Activated T-cell treated with anti-CD3 and anti-CD28 coated beads, Interleukin-2, amount 50 U/mL, for 24 hours (primary cell): ENCODE results near the gene SELENOS.

ENCODE experiments used
- DNase-seq: peaks from one replicate; pipeline ENCODE4 v3.0.0-alpha.2; 2020
- H3K27ac Mint-ChIP-seq: 2 replicates; pipeline ENCODE4 v1.8.0; 2020; ENCODE audit warnings: mild to moderate bottlenecking, mixed read lengths
- H3K27me3 Mint-ChIP-seq: 2 replicates; pipeline ENCODE4 v1.8.0; 2020; ENCODE audit warnings: mixed read lengths
- H3K36me3 Mint-ChIP-seq: 2 replicates; pipeline ENCODE4 v1.8.0; 2020; ENCODE audit warnings: low read depth, mixed read lengths
- H3K4me1 Mint-ChIP-seq: 2 replicates; pipeline ENCODE4 v1.8.0; 2020; ENCODE audit warnings: low read depth, mixed read lengths
- H3K4me3 Mint-ChIP-seq: 2 replicates; pipeline ENCODE4 v1.8.0; 2020; ENCODE audit warnings: mild to moderate bottlenecking, moderate library complexity, mixed read lengths
- H3K9me3 Mint-ChIP-seq: 2 replicates; pipeline ENCODE4 v1.8.0; 2020; ENCODE audit warnings: mixed read lengths

Gene SELENOS

DNA sequence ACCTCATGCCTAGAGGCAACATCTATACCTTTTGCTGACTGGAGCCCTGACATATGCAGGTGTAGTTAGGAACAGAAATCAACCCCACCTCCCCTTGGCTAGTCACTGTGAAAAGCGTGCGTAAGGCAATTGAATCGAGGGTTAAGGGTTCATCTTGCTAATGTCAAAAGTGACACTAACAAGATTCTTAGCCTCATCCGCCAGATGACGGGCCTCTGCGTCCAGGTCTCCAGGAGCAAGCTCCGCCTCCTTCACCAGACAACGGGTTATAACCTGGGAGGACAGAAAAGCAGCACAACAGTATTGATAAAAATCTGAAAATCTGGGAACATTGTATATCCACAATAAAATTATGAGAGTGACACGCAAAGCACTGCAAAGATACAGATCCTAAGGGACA is 4.7 kb downstream of the SELENOS start:
- H3K9me3 Mint-ChIP-seq = no peaks in the 10 kb centered on the region
- no peak for DNase-seq
- H3K4me3 Mint-ChIP-seq = no peak overlapping the region
- no peaks in the 10 kb centered on the region for H3K27me3 Mint-ChIP-seq
- H3K36me3 Mint-ChIP-seq = peaks cover 86% of the 10 kb centered on the region
- peaks cover 23% of the 10 kb centered on the region for H3K4me1 Mint-ChIP-seq
- H3K27ac Mint-ChIP-seq = no peak overlapping the region

- H3K27ac Mint-ChIP-seq = peak overlapping the region; percentile 63
- DNase-seq = no peak
- H3K4me3 Mint-ChIP-seq = no peak overlapping the region
- H3K4me1 Mint-ChIP-seq = peaks cover 4% of the 10 kb centered on the region
- no peaks in the 10 kb centered on the region for H3K9me3 Mint-ChIP-seq
- no peaks in the 10 kb centered on the region for H3K27me3 Mint-ChIP-seq
- H3K36me3 Mint-ChIP-seq = peaks cover 63% of the 10 kb centered on the region
Measured at GRCh38 chr15:101269479-101270223, 7.6 kb downstream of the SELENOS start.

DNA sequence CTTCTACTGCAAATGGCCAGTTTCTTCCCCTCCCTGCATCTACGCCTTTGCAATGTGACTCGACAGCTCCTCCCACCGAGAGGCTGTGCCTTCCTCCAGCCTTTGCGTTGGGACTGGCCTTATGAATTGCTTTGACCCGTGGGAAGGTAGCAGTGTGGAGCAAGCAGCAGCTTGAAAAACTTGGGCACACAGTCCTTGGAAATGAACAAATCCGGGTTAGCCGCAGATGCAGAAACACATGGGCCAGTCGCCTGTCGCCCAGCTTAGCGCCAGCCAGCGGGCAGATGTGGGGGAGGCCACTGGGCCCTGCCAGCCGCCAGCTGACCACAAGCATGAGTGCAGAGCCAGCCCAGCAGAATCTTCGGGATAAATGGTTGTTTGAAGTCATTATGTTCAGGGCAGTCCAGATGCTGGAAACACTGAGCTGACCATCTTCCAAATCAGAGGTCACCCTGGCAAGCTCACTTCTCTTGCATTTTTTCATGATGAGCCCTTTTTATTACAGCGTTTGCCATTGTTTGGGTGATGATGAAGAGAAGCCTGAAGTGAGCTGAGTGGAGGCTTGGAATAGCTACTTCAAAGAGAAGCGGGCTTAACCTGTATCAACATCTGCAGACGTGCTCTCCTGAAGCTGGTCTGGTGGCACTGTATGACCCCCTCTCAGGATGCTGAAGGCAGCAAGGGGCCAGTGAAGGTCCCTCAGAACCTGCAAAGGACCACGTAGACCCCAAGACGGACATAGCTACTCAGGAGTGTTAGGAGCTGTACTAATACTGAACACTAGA is 9.8 kb downstream of the SELENOS start:
- no peaks in the 10 kb centered on the region for H3K27me3 Mint-ChIP-seq
- H3K4me3 Mint-ChIP-seq = no peak overlapping the region
- no peaks in the 10 kb centered on the region for H3K9me3 Mint-ChIP-seq
- no peak overlapping the region for H3K27ac Mint-ChIP-seq
- DNase-seq = no peak
- peaks cover 2% of the 10 kb centered on the region for H3K4me1 Mint-ChIP-seq
- peaks cover 42% of the 10 kb centered on the region for H3K36me3 Mint-ChIP-seq

- H3K27ac Mint-ChIP-seq = no peak overlapping the region
- no peak overlapping the region for H3K4me3 Mint-ChIP-seq
- no peaks in the 10 kb centered on the region for H3K9me3 Mint-ChIP-seq
- peaks cover 2% of the 10 kb centered on the region for H3K4me1 Mint-ChIP-seq
- H3K36me3 Mint-ChIP-seq = peaks cover 34% of the 10 kb centered on the region
- H3K27me3 Mint-ChIP-seq = no peaks in the 10 kb centered on the region
- DNase-seq = no peak
Measured at GRCh38 chr15:101266787-101267186, 10.5 kb downstream of the SELENOS start.

- DNase-seq = no peak
- no peaks in the 10 kb centered on the region for H3K27me3 Mint-ChIP-seq
- H3K4me3 Mint-ChIP-seq = no peak overlapping the region
- peaks cover 27% of the 10 kb centered on the region for H3K36me3 Mint-ChIP-seq
- peaks cover 2% of the 10 kb centered on the region for H3K4me1 Mint-ChIP-seq
- no peak overlapping the region for H3K27ac Mint-ChIP-seq
- H3K9me3 Mint-ChIP-seq = no peaks in the 10 kb centered on the region
Measured at GRCh38 chr15:101266034-101266433, 11.3 kb downstream of the SELENOS start.

GRCh38 chr15:101264911-101265641 is 12.2 kb downstream of the SELENOS start:
- peaks cover 17% of the 10 kb centered on the region for H3K36me3 Mint-ChIP-seq
- no peak overlapping the region for H3K4me3 Mint-ChIP-seq
- peaks cover 2% of the 10 kb centered on the region for H3K4me1 Mint-ChIP-seq
- peaks cover under 1% of the 10 kb centered on the region for H3K27me3 Mint-ChIP-seq
- H3K9me3 Mint-ChIP-seq = no peaks in the 10 kb centered on the region
- DNase-seq = no peak
- no peak overlapping the region for H3K27ac Mint-ChIP-seq

- H3K27me3 Mint-ChIP-seq = peaks cover 3% of the 10 kb centered on the region
- no peak overlapping the region for H3K27ac Mint-ChIP-seq
- peaks cover 7% of the 10 kb centered on the region for H3K36me3 Mint-ChIP-seq
- H3K9me3 Mint-ChIP-seq = no peaks in the 10 kb centered on the region
- no peak for DNase-seq
- H3K4me3 Mint-ChIP-seq = no peak overlapping the region
- peaks cover 2% of the 10 kb centered on the region for H3K4me1 Mint-ChIP-seq
Measured at GRCh38 chr15:101264011-101264410, 13.3 kb downstream of the SELENOS start.

GRCh38 chr15:101262551-101262950 is 14.7 kb downstream of the SELENOS start:
- H3K27me3 Mint-ChIP-seq = peaks cover 6% of the 10 kb centered on the region
- H3K4me1 Mint-ChIP-seq = peaks cover 7% of the 10 kb centered on the region
- no peaks in the 10 kb centered on the region for H3K9me3 Mint-ChIP-seq
- no peaks in the 10 kb centered on the region for H3K36me3 Mint-ChIP-seq
- no peak overlapping the region for H3K4me3 Mint-ChIP-seq
- no peak overlapping the region for H3K27ac Mint-ChIP-seq
- no peak for DNase-seq

DNA sequence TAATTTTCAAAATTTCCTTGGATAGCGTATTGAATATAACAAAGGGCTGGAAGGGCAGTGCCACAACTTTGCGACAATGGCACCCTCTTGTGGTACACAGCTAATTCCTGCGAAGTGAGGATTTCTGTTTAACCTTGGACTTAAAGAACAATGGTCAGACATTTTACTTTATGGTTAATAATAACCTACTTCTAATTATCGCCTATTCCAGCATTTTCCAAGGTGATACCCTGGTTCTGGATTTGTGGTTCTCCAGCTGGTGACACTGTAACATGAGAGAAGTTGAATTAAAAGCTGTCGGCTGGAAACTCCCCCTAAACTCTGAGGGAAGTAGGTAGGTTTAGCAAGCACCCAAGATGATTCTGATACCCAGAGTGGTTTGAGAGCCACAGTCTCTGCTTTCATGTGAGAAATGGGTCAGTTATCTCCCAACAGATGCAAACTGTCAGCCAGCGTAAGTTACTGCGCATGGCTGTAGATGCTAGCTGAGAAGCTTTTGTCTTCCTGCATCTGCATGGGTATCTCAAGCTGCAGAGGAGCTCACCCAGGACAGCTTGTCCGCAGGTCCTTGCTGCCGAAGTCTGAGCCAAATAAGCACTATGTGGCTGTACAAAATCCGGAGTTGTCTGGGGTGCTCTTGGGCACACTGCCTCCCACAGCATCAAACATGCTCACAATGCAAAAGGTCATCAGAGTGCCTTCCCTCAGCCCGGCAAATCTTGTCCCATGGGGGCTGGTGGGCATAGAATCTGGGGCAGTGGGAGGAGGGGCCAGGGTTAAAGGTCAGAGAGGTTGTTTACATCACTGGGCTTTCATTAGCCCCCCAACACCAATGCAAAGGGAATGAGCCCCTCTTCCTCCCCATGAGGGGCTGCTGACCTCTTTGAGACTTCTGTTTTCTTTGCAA is 18.8 kb downstream of the SELENOS start:
- no peak for DNase-seq
- Mint-ChIP-seq H3K9me3 (no peaks in the 10 kb centered on the region), H3K27ac (no peak overlapping the region), H3K4me1 (peaks cover 28% of the 10 kb centered on the region), H3K4me3 (no peak overlapping the region), H3K27me3 (peaks cover 6% of the 10 kb centered on the region), H3K36me3 (no peaks in the 10 kb centered on the region)

- DNase-seq = no peak
- peaks cover 6% of the 10 kb centered on the region for H3K27me3 Mint-ChIP-seq
Measured at GRCh38 chr15:101256757-101257156, 20.5 kb downstream of the SELENOS start.

GRCh38 chr15:101255615-101256241 is 21.6 kb downstream of the SELENOS start:
- H3K27me3 Mint-ChIP-seq = peaks cover 6% of the 10 kb centered on the region

More at GRCh38 chr15:101256757-101257156, 20.5 kb downstream of the SELENOS start:
- Mint-ChIP-seq H3K36me3 (peaks cover 4% of the 10 kb centered on the region), H3K4me1 (peaks cover 38% of the 10 kb centered on the region), H3K4me3 (no peak overlapping the region), H3K27ac (no peak overlapping the region), H3K9me3 (no peaks in the 10 kb centered on the region)

GRCh38 chr15:101255051-101255395 is 22.3 kb downstream of the SELENOS start:
- no peaks in the 10 kb centered on the region for H3K9me3 Mint-ChIP-seq
- H3K36me3 Mint-ChIP-seq = peaks cover 13% of the 10 kb centered on the region
- H3K27me3 Mint-ChIP-seq = peaks cover 5% of the 10 kb centered on the region
- DNase-seq = no peak
- H3K4me3 Mint-ChIP-seq = no peak overlapping the region
- no peak overlapping the region for H3K27ac Mint-ChIP-seq
- H3K4me1 Mint-ChIP-seq = peaks cover 43% of the 10 kb centered on the region

More at GRCh38 chr15:101255615-101256241, 21.6 kb downstream of the SELENOS start:
- Mint-ChIP-seq H3K4me1 (peaks cover 38% of the 10 kb centered on the region), H3K4me3 (no peak overlapping the region), H3K36me3 (peaks cover 6% of the 10 kb centered on the region), H3K27ac (peak overlapping the region; percentile 22), H3K9me3 (no peaks in the 10 kb centered on the region)
- DNase-seq = no peak

DNA sequence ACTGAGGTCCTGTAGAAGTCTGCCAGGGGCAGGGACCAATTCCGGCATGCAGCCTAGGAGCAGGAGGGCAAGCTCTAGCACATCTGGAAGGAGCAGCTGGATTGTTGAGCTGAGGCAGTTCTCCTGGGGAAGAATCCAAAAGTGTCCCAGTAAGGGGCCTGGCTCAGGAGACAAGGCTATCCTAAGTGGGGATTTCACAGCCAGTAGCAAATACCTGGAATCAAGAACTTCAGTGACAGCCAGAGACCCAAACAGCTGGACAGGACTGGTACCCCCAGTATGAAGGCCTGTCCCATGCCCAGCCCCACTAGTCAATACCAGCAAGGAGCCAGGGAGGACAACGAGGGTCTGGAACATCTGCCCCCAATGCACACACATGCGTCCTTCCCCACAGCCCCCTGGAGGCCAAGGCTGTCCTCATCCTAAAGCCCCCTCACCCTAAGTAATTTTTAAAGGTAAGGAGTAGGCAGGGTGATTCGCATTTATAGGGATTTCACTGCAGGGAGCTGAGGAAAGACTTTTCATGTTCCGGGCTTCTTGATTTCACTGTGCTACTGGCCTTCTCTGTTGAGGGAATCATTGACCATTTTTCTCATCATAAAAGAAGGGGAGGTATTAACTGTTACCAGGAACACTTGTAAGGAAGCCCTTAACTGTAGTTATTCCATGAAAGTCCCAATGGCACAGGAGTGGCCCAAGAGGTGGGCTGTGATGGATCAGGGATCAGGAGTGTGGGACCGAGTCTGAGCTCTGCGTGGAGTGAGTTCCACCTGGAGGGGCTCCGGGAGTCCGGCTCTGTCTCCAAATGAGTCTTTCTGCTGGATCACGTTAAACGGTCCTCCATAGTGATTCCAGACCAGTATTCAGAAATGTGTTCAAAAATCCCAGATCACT is 22.9 kb downstream of the SELENOS start:
- Mint-ChIP-seq H3K9me3 (no peaks in the 10 kb centered on the region), H3K4me1 (peaks cover 49% of the 10 kb centered on the region), H3K27me3 (peaks cover 3% of the 10 kb centered on the region), H3K4me3 (no peak overlapping the region), H3K27ac (peak overlapping the region; percentile 18), H3K36me3 (peaks cover 19% of the 10 kb centered on the region)
- DNase-seq = no peak
